DMS 273 treated with DMSO at 0.1 percent for 48 hours (cell line): Measurements from ENCODE around the gene SPINDOC.

Experiments
- DNase-seq: peaks from one replicate; lab custom pipeline; 2025; lab: John Stamatoyannopoulos, UW

SPINDOC gene

GRCh38 chr11:63832336-63832735 is 19.1 kb downstream of the SPINDOC start:
- no peak for DNase-seq

- no peak for DNase-seq
Observed at GRCh38 chr11:63833048-63833447, 19.8 kb downstream of the SPINDOC start.

- no peak for DNase-seq
Observed at GRCh38 chr11:63834535-63835157, 21.4 kb downstream of the SPINDOC start.

- no peak for DNase-seq
Observed at GRCh38 chr11:63835158-63835545, 21.9 kb downstream of the SPINDOC start.

- peak; percentile 25 for DNase-seq
Observed at GRCh38 chr11:63837027-63837688, 23.9 kb downstream of the SPINDOC start.

- no peak for DNase-seq
Observed at GRCh38 chr11:63837739-63838138, 24.5 kb downstream of the SPINDOC start.

GRCh38 chr11:63838150-63838677 is 25.0 kb downstream of the SPINDOC start:
- no peak for DNase-seq

- peak; percentile 89 for DNase-seq
Observed at GRCh38 chr11:63838678-63839507, 25.6 kb downstream of the SPINDOC start, which contains the start of gene MARK2. TSS of gene MARK2 (plus strand) at chr11:63839110. CDS start at chr11:63839507, 397 bp downstream.

- no peak for DNase-seq
Observed at GRCh38 chr11:63839508-63840355, 26.5 kb downstream of the SPINDOC start.

GRCh38 chr11:63840356-63841060 is 27.3 kb downstream of the SPINDOC start:
- DNase-seq: no peak

GRCh38 chr11:63841554-63841953 is 28.3 kb downstream of the SPINDOC start:
- DNase-seq: no peak

GRCh38 chr11:63843041-63843440 is 29.8 kb downstream of the SPINDOC start:
- no peak for DNase-seq

GRCh38 chr11:63844836-63845235 is 31.6 kb downstream of the SPINDOC start:
- DNase-seq: no peak

- DNase-seq: no peak
Observed at GRCh38 chr11:63845303-63845702, 32.0 kb downstream of the SPINDOC start.

GRCh38 chr11:63845911-63846310 is 32.7 kb downstream of the SPINDOC start:
- DNase-seq: no peak

- DNase-seq: no peak
Observed at GRCh38 chr11:63846897-63847296, 33.6 kb downstream of the SPINDOC start.

GRCh38 chr11:63847363-63847762 is 34.1 kb downstream of the SPINDOC start:
- no peak for DNase-seq

- DNase-seq: no peak
Observed at GRCh38 chr11:63849691-63850090, 36.4 kb downstream of the SPINDOC start.

- DNase-seq: no peak
Observed at GRCh38 chr11:63850920-63851319, 37.7 kb downstream of the SPINDOC start.

- DNase-seq: no peak
Observed at GRCh38 chr11:63851364-63851763, 38.1 kb downstream of the SPINDOC start.

- no peak for DNase-seq
Observed at GRCh38 chr11:63853476-63853875, 40.2 kb downstream of the SPINDOC start.
